ENCODE measurements around the gene APOL6.

The APOL6 gene

DNA sequence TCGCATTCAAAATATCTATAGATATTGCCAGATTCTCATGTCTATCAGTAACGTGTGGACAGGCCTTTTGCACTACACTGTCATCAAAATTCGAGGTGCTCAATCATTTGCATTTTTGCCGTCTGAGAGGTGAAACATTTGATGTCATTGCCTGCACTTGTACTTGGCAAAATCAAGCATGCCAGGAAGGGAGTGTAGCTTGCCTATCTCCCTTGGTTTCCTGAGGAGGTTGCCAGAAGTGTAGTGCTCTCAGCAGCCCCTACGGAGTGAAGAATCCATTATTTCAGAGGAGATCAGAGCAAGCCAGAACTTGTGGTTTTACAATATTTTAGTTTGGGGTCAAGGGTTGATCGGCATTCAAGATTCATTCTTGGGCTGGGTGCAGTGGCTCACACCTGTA, 39.2 kb downstream of the APOL6 start:
- no peak for TF ChIP-seq GLIS1 (tag by site-specific recombination; IDR thresholded peaks at IDR 0.05)
- TF ChIP-seq ZNF10 (tag by site-specific recombination; IDR thresholded peaks at IDR 0.05) = no peak
- TF ChIP-seq TCF7L2 (IDR thresholded peaks at IDR 0.05; ENCODE audit: borderline replicate concordance, low read depth, low read length) = no peak
- TF ChIP-seq, protein P1, sequence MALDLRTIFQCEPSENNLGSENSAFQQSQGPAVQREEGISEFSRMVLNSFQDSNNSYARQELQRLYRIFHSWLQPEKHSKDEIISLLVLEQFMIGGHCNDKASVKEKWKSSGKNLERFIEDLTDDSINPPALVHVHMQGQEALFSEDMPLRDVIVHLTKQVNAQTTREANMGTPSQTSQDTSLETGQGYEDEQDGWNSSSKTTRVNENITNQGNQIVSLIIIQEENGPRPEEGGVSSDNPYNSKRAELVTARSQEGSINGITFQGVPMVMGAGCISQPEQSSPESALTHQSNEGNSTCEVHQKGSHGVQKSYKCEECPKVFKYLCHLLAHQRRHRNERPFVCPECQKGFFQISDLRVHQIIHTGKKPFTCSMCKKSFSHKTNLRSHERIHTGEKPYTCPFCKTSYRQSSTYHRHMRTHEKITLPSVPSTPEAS (tag by site-specific recombination; IDR thresholded peaks at IDR 0.05) = no peak
- no peak for TF ChIP-seq ZNF274 (IDR thresholded peaks at IDR 0.05; ENCODE audit: low read length)
- no peak for TF ChIP-seq ZNF274 (tag by site-specific recombination; IDR thresholded peaks at IDR 0.05; ENCODE audit: borderline replicate concordance)
- no peak for TF ChIP-seq ZNF214 (tag by site-specific recombination; IDR thresholded peaks at IDR 0.05; ENCODE audit: borderline replicate concordance)
- no peak for TF ChIP-seq MYNN (tag by site-specific recombination; IDR thresholded peaks at IDR 0.05; ENCODE audit: borderline replicate concordance)
- no peak for TF ChIP-seq SP3 (tag by site-specific recombination; IDR thresholded peaks at IDR 0.05)
- no peak for TF ChIP-seq ZNF658 (tag by site-specific recombination; IDR thresholded peaks at IDR 0.05)
- CTCF ChIA-PET = interaction anchor here (1.1 to 2.6 kb wide), 2 partner anchors 151 to 379 kb away, joined by 3 to 6 read pairs; no protein-coding TSS in a partner anchor

DNA sequence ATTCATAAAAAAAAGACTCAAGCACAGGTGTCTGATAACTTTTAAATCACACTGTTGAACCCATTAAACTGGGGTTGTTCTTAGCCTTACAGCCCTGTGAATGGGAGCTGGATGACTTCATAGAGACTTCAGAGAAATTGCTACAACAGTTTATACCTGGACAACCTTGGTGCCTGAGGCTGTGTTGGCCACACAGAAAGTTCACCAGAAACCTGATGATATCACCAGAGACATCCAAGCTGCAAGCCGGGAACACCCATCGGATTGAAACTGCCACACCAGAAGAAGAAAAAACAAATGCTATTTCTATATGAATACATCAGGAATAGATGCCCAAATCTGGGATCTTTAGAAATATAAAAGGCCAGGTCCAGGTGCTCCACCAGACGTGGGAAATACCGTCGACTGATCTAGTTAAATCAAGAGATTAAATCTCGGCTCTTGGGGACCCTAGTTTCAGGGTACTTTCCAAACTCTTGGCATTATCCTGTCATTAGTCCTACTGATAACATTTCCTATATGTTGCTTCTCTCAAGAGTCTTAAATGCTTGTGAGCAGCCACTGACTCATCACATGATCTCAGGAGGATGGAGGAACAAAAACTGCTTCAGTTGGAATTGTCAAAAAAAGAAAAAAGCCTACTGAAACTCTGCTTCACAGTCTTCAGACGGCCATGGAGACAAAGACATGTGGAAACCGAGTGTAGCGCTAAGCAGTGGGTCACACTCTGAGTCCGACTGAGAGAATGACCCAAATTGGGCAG, 40.8 kb downstream of the APOL6 start:
- no peak overlapping the region for H3K4me3 ChIP-seq (ENCODE audit: low read depth, low read length)
- no peaks in the 10 kb centered on the region for H3K9me3 ChIP-seq (ENCODE audit: control insufficient read depth, insufficient read depth, low read depth, low read length)
- TF ChIP-seq, protein P1 (tag by site-specific recombination; IDR thresholded peaks at IDR 0.05) = no peak
- TF ChIP-seq ZNF140 (tag by site-specific recombination; IDR thresholded peaks at IDR 0.05) (no peak), ZNF223 (tag by site-specific recombination; IDR thresholded peaks at IDR 0.05) (no peak), ZNF169 (tag by site-specific recombination; IDR thresholded peaks at IDR 0.05) (no peak), ZNF621 (tag by site-specific recombination; IDR thresholded peaks at IDR 0.05) (no peak), ZBTB8A (tag by site-specific recombination; IDR thresholded peaks at IDR 0.05) (no peak)
- TF ChIP-seq, protein P2, sequence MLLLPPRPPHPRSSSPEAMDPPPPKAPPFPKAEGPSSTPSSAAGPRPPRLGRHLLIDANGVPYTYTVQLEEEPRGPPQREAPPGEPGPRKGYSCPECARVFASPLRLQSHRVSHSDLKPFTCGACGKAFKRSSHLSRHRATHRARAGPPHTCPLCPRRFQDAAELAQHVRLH (tag by site-specific recombination; IDR thresholded peaks at IDR 0.05) = no peak
- H3K27ac ChIP-seq (ENCODE audit: extremely low read depth, low read depth, low read length) = no peak overlapping the region
- H3K4me1 ChIP-seq (ENCODE audit: control insufficient read depth, insufficient read depth, low read length) = no peaks in the 10 kb centered on the region
- H3K36me3 ChIP-seq (ENCODE audit: control insufficient read depth in 2 of 2, insufficient read depth in 1 of 2, low read length in 2 of 2) = no peaks in the 10 kb centered on the region
- ChIA-PET CTCF (interaction anchor here (0.6 to 2.6 kb wide), 3 partner anchors 338 to 422 kb away, joined by 3 to 6 read pairs (median 4); no protein-coding TSS in a partner anchor), POLR2A (no interaction called here)

More for the DNA sequence above, 39.2 kb downstream of the APOL6 start:
- Histone ChIP-seq H3K27ac (ENCODE audit: extremely low read depth, low read depth, low read length) (no peak overlapping the region), H3K9me3 (ENCODE audit: control insufficient read depth, insufficient read depth, low read depth, low read length) (no peaks in the 10 kb centered on the region), H3K4me3 (ENCODE audit: low read depth, low read length) (no peak overlapping the region), H3K36me3 (ENCODE audit: control insufficient read depth in 2 of 2, insufficient read depth in 1 of 2, low read length in 2 of 2) (no peaks in the 10 kb centered on the region), H3K4me1 (ENCODE audit: control insufficient read depth, insufficient read depth, low read length) (no peaks in the 10 kb centered on the region)
- POLR2A ChIA-PET = no interaction called here

DNA sequence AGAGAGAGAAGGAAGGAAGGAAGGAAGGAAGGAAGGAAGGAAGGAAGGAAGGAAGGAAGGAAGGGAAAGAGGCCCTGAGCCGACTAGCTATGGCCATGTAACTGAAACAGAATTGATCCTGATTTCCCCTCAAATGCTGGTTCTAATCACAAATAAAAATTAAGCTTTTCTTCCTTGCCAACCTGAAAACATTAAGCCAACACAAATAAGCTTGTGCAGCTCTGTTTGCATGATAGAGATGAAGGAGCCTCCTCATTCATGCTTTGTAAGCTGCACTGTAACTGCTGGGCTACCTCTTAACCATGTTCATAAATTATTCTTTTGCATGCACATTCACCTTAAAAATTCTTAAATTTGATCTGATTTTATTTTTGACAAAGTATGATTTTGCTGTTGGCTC, 41.8 kb downstream of the APOL6 start:
- no peaks in the 10 kb centered on the region for H3K36me3 ChIP-seq (ENCODE audit: control insufficient read depth in 2 of 2, insufficient read depth in 1 of 2, low read length in 2 of 2)
- ChIA-PET CTCF (interaction anchor here (1.0 to 1.1 kb wide), 2 partner anchors 339 to 376 kb away, joined by 4 read pairs; no protein-coding TSS in a partner anchor), POLR2A (no interaction called here)
- no peak overlapping the region for H3K27ac ChIP-seq (ENCODE audit: extremely low read depth, low read depth, low read length)
- no peaks in the 10 kb centered on the region for H3K4me1 ChIP-seq (ENCODE audit: control insufficient read depth, insufficient read depth, low read length)
- peak; percentile 66 for TF ChIP-seq ZNF366 (tag by site-specific recombination; conservative IDR thresholded peaks at IDR 0.05)
- TF ChIP-seq, protein P3, sequence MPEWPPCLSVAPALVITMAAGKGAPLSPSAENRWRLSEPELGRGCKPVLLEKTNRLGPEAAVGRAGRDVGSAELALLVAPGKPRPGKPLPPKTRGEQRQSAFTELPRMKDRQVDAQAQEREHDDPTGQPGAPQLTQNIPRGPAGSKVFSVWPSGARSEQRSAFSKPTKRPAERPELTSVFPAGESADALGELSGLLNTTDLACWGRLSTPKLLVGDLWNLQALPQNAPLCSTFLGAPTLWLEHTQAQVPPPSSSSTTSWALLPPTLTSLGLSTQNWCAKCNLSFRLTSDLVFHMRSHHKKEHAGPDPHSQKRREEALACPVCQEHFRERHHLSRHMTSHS (tag by site-specific recombination; IDR thresholded peaks at IDR 0.05) = no peak
- no peaks in the 10 kb centered on the region for H3K9me3 ChIP-seq (ENCODE audit: control insufficient read depth, insufficient read depth, low read depth, low read length)
- H3K4me3 ChIP-seq (ENCODE audit: low read depth, low read length) = no peak overlapping the region
